DOHH2 (cell line): Measurements from ENCODE around the gene POFUT2.

ENCODE experiments used
- H3F3A ChIP-seq: fragments of 200-600 bp; sonication (generic), shearing (Covaris generic); 2 replicates; pipeline ENCODE4 v1.6.0; 2016; ENCODE audit warnings: antibody characterized with exemption, mild to moderate bottlenecking; ENCODE audit not compliant: control insufficient read depth, insufficient read depth
- H3K27ac ChIP-seq: fragments of 200-600 bp; sonication (generic); 2 replicates; pipeline ENCODE4 v1.5.1; 2014; ENCODE audit warnings: low read depth, mild to moderate bottlenecking, low read length, moderate library complexity
- H3K27me3 ChIP-seq: fragments of 200-600 bp; sonication (generic); 2 replicates; pipeline ENCODE4 v1.6.1; 2014; ENCODE audit warnings: mild to moderate bottlenecking, low read length, mixed read lengths; ENCODE audit not compliant: control insufficient read depth
- H3K36me3 ChIP-seq: fragments of 200-600 bp; sonication (generic); 2 replicates; pipeline ENCODE4 v1.6.1; 2014; ENCODE audit warnings: mild to moderate bottlenecking, low read length, moderate library complexity, mixed read lengths; ENCODE audit not compliant: control insufficient read depth
- H3K4me1 ChIP-seq: fragments of 200-600 bp; sonication (generic); 2 replicates; pipeline ENCODE4 v1.6.1; 2014; ENCODE audit warnings: mild to moderate bottlenecking, low read length, mixed read lengths; ENCODE audit not compliant: control insufficient read depth
- H3K4me2 ChIP-seq: fragments of 200-600 bp; sonication (generic); 2 replicates; pipeline ENCODE4 v1.6.0; 2014; ENCODE audit warnings: mild to moderate bottlenecking, low read length, moderate library complexity
- H3K4me3 ChIP-seq: fragments of 200-600 bp; sonication (generic); 2 replicates; pipeline ENCODE4 v1.5.1; 2014; ENCODE audit warnings: mild to moderate bottlenecking, low read length, mixed read lengths
- H3K79me2 ChIP-seq: fragments of 200-600 bp; sonication (generic); 2 replicates; pipeline ENCODE4 v1.6.1; 2014; ENCODE audit warnings: mild to moderate bottlenecking, low read length, mixed read lengths; ENCODE audit not compliant: control insufficient read depth
- H3K9me2 ChIP-seq: fragments of 200-600 bp; sonication (generic); replicated peaks from 2 replicates; pipeline ENCODE4 v1.6.1; 2014; ENCODE audit warnings: mild to moderate bottlenecking, low read length, mixed read lengths; ENCODE audit not compliant: control insufficient read depth
- H3K9me3 ChIP-seq: fragments of 200-600 bp; sonication (generic); 2 replicates; pipeline ENCODE4 v1.6.1; 2014; ENCODE audit warnings: antibody characterized with exemption, low read length, mixed read lengths; ENCODE audit not compliant: control insufficient read depth, insufficient read depth
- H4K20me1 ChIP-seq: fragments of 200-600 bp; sonication (generic); 2 replicates; pipeline ENCODE4 v1.6.0; 2014; ENCODE audit warnings: low read depth, mild to moderate bottlenecking, antibody characterized with exemption, low read length, moderate library complexity; ENCODE audit not compliant: control insufficient read depth, insufficient read depth
- CTCF ChIP-seq: fragments of 200-600 bp; sonication (generic); IDR thresholded peaks from one replicate; pipeline ENCODE4 v1.5.1; 2014; ENCODE audit warnings: antibody characterized with exemption, mild to moderate bottlenecking, low read depth, low read length; ENCODE audit not compliant: poor library complexity, severe bottlenecking
- EZH2phosphoT487 ChIP-seq: fragments of 200-600 bp; sonication (generic); IDR thresholded peaks from 2 replicates; pipeline ENCODE4 v1.6.1; 2017; ENCODE audit warnings: borderline replicate concordance, mild to moderate bottlenecking, antibody characterized with exemption, low read length, moderate library complexity, mixed read lengths

Gene POFUT2

DNA sequence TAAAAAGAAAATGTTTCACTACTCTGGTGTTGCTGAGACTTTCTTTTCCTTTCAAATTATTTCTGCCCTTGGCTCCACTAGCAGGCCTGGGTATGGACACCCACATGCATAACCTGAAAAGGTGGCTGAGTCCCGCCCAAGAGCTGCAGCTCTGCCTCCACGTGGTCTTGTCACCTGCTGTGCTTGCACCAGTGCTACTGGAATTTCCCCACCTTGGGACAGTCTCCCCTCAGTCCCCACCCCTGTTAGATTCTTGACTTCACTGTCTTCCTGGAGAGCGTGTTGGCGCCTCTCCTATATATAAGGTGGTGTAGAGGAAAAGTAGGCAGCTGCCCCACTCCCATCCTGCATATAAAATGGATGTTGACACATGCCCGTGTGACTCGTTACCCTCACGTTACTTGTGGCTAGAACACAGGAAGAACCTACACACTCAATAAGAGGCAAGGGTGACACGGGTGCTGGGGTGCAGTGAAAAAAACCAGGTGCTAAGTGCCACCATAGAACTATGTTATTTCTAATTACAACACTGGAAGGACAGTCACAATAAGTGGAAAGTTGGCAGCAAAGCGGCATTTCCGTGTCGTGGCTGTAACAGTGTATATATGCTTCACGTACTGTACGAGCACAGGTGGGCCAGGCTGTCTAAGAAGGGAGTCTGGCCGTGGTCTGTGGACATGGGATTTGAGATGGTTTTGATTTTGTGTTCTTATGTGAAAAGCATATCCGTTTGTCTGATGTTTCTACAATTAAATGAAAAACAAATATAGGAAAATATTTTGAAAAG is 61.0 kb downstream of the POFUT2 start:
- Histone ChIP-seq H3K9me2 (no peaks in the 10 kb centered on the region), H3K4me3 (no peak overlapping the region), H3K36me3 (no peaks in the 10 kb centered on the region), H3K9me3 (no peaks in the 10 kb centered on the region), H3K4me2 (no peak overlapping the region), H3K79me2 (no peaks in the 10 kb centered on the region), H3F3A (no peaks in the 10 kb centered on the region), H3K27ac (no peak overlapping the region), H4K20me1 (no peaks in the 10 kb centered on the region), H3K4me1 (no peaks in the 10 kb centered on the region), H3K27me3 (peaks cover 3% of the 10 kb centered on the region; the same call in 1 of the 2 replicates)
- TF ChIP-seq CTCF, result no peak
- no peak for TF ChIP-seq EZH2phosphoT487

GRCh38 chr21:45225741-45226327 is 61.9 kb downstream of the POFUT2 start:
- no peak overlapping the region for H3K27ac ChIP-seq
- no peak for TF ChIP-seq CTCF
- TF ChIP-seq EZH2phosphoT487, result no peak

DNA sequence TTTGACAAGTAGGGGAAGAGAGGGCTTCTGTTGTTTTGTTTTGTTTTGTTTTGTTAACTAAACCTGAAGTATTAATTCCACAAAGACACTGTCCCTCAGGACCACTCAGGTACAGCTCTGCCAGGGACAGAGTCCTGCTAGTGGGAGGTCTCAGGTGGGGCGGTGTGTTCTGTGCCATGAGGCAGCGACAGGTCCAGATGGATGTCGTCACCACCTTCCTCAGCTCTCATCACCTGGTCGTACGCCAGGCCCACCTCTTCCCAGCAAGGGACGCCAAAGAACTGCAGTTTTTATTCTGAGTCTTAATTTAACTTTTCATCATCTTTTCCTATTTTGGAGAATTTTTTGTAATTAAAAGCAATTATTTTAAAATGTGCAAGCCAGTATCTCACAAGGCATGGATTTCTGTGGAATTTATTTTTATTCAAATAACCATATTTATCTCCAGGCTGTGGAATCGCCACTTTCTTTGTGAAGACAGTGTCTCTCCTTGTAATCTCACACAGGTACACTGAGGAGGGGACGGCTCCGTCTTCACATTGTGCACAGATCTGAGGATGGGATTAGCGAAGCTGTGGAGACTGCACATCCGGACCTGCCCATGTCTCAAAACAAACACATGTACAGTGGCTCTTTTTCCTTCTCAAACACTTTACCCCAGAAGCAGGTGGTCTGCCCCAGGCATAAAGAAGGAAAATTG is 62.5 kb downstream of the POFUT2 start:
- Histone ChIP-seq H4K20me1 (no peaks in the 10 kb centered on the region), H3K9me2 (no peaks in the 10 kb centered on the region), H3K9me3 (no peaks in the 10 kb centered on the region), H3K79me2 (no peaks in the 10 kb centered on the region), H3K4me1 (no peaks in the 10 kb centered on the region), H3K4me3 (no peak overlapping the region), H3K4me2 (no peak overlapping the region), H3K27me3 (peaks cover 3% of the 10 kb centered on the region; the same call in 1 of the 2 replicates), H3K27ac (no peak overlapping the region), H3K36me3 (no peaks in the 10 kb centered on the region), H3F3A (no peaks in the 10 kb centered on the region)
- TF ChIP-seq EZH2phosphoT487, result no peak
- TF ChIP-seq CTCF, result no peak

More at GRCh38 chr21:45225741-45226327, 61.9 kb downstream of the POFUT2 start:
- Histone ChIP-seq H3K9me2 (no peaks in the 10 kb centered on the region), H3K4me3 (no peak overlapping the region), H3K36me3 (no peaks in the 10 kb centered on the region), H3K79me2 (no peaks in the 10 kb centered on the region), H3K9me3 (no peaks in the 10 kb centered on the region), H4K20me1 (no peaks in the 10 kb centered on the region), H3K4me2 (no peak overlapping the region), H3K27me3 (peaks cover 3% of the 10 kb centered on the region; the same call in 1 of the 2 replicates), H3K4me1 (no peaks in the 10 kb centered on the region), H3F3A (no peaks in the 10 kb centered on the region)
